OCI-LY3 (cell line): ENCODE measurements around the gene ZNF512.

Experiments
- CTCF ChIP-seq: fragments of 200-600, 300-600 bp; sonication (generic); IDR thresholded peaks from 2 replicates; pipeline ENCODE4 v1.5.1; 2014; ENCODE audit warnings: antibody characterized with exemption, low read length, low read depth
- EZH2phosphoT487 ChIP-seq: fragments of 200-600 bp; shearing (Covaris generic); IDR thresholded peaks from 2 replicates; pipeline ENCODE4 v1.6.1; 2018; ENCODE audit warnings: antibody characterized with exemption, mixed run types, low read depth

GRCh38 chr2:27571197-27571596 is 11.6 kb upstream of the ZNF512 start:
- no peak for TF ChIP-seq CTCF
- TF ChIP-seq EZH2phosphoT487 = no peak
